HUDEP-2 (cell line): ENCODE measurements around the gene C4orf50.

Experiments
- DNase-seq, 76 experiments: peaks; one replicate each; lab custom pipeline; 2025; ENCODE audit not compliant: unreplicated experiment in 76 of 76; lab: John Stamatoyannopoulos, UW

The C4orf50 gene

DNA sequence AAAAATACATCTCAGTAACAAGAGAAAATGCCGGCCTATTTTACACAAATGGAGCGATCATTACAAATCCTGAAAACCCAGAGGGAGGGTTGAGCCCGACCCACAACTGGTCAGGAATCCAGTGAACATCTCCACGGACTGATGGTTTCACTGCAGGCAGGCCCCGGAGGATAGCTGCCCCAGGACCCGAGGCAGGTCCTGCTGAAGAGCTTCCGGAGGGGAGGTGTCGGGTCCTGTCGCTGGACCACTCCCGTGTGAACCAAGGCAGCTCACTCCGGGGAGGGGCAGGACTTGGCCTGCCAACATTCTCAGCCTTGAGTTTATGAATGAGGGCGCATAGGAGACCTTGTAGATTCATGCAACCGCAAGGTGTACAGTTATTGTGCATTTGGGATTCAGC lies 120.6 kb downstream of the C4orf50 start:
- no peak for DNase-seq

GRCh38 chr4:5895287-5895686 lies 122.9 kb downstream of the C4orf50 start:
- no peak for DNase-seq

- DNase-seq: no peak
These were observed 124.0 kb downstream of the C4orf50 start for GRCh38 chr4:5894266-5894665.

DNA sequence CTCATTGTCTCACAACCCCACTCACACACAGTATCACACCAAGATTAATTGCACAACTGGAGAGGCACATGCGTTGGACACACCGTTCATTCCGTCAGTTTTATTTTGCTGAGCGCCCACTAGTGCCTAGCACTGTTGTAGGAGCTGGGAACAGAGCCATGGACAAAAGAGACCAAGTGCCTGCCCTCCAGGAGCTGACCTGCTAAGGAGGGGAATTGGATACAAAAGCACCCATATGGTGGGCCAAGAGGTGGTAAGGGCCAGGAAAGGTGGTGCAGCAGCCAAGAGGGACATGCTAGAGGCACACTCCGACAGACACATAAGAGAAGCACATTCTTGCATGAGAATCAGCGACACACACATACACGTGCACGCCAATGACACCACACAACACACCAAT lies 124.6 kb downstream of the C4orf50 start:
- DNase-seq: no peak

DNA sequence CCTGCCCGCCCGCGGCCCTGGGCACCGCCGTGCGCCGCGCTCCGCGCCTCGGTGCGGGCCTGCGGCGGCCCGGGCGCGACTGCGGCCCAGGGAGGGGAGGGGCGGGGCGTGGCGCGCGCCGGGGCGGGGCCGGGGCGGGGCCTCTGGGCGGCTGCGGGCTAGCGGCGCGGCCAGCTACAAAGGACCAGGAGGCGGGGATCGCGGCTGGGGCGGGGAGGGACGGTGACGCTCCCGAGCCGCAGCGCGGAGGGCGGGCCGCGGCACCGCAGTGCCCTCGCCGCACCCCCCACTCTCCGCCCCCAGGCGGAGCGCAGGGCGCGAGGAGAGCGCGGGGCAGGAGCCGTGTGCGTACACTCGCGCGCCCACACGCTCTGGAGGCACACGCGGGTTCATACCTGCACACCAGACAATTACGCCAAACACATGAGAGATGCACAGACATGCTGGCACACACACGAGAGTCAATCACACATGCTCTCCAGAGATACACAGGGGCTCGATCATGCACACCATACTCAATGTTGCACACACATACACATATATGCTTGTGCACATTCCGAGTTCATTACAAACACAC lies 125.1 kb downstream of the C4orf50 start, which contains the start of gene CRMP1:
TSS of gene CRMP1 (minus strand) at position 83 of the 577 bp plus-strand sequence. CDS start 117 bp downstream, outside the sequence.
- DNase-seq: no peak

- no peak for DNase-seq
These were observed 125.8 kb downstream of the C4orf50 start for GRCh38 chr4:5892323-5893003.

- no peak for DNase-seq
These were observed 126.5 kb downstream of the C4orf50 start for GRCh38 chr4:5891563-5892322.

DNA sequence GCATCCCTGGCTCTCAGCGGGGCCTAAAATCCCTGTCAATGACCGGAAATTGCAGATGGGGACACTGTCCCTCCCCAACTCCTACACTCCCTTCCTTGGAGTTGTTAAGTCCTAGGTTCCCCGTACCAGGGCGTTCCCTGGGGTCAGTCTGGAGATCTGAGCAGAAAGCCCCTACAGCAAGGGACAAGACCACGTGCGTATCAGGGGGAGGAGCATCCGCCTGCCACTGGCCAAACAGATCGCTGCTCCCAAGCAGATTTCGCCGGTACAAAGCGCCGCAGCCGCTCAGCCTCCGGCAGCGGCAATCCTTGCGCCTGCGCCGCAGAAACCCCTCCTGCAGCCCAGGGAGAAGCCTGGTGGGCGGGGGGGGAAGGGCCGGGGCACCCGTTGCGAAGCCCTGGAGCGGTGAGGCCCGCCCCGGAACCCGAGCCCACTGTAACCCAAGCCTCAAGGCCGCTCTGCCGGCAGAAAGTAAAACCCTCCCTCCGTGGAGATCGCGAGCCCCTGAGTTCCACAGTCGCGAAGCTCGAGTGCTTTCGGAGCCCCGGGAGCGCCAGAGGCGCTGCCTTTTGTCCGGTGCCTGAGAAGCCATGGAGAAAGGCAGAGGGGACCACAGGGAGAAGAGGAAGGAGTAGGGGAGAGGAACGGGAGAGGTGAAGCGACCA lies 128.0 kb downstream of the C4orf50 start:
- DNase-seq: no peak

GRCh38 chr4:5889002-5889696 lies 129.1 kb downstream of the C4orf50 start:
- no peak for DNase-seq

GRCh38 chr4:5888222-5889001 lies 129.8 kb downstream of the C4orf50 start:
- DNase-seq: no peak

DNA sequence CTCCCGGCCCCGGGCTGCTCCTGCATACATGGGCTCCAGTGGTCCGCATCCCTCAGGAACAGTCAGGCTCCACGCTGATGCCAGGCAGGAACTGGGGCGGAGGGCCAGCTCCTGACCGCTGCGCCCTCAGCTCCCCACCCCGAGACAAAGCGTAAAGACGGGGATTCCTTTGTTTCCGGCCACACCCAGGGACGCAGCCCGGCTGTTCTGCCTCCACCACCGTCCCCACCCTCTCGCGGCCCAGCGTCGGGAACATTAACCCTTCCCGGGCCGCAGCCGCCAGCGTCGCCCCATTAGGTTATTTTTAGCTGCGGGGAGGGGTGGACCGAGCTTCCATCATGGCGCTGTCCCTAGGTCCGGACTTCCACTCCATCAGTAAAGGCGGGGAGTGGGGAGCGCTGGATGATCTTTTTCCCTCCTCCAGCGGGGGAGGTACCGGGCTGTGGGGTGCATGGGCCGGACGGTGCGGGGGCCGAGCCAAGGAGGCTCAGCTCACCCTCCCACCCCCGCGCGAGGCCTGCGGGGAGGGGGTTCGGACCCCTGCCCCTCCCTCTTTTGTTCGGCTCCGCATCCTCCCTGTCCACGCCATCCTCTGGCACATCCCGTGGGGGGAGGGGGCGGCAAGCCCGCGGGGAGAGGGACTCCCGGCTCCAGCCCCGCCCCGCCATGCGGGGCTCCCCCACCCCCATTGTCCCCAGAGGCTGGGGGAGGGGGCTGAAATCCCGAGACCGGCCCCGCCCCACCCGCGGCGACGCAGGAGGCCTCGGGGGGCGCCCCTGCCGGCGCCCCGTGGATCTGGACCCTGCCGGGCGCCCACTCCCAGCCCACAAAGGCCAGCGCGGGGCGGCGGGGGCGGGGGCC lies 130.6 kb downstream of the C4orf50 start:
- no peak for DNase-seq

- no peak for DNase-seq
These were observed 131.2 kb downstream of the C4orf50 start for GRCh38 chr4:5887011-5887360.

- DNase-seq: no peak
These were observed 132.5 kb downstream of the C4orf50 start for GRCh38 chr4:5885733-5886132.

- DNase-seq: no peak
These were observed 133.4 kb downstream of the C4orf50 start for GRCh38 chr4:5884796-5885195.

DNA sequence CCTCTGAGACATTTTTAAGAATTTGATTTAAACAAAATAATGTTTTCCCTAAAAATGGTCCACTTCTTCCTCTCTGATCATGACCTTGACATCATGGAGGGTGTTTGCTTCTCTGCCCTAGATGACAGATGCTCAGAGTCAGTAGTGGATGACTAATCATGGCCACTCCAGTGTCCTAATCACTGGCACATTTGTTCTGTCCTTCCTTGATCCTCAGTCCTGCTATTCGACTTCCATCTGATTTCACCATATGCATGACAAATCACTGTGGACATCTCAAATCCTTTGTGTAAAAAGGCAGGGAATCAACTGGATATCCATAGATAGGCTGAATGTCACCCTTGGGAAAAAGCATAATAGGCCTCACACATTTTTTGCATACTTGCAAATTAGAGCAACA lies 134.3 kb downstream of the C4orf50 start:
- no peak for DNase-seq

DNA sequence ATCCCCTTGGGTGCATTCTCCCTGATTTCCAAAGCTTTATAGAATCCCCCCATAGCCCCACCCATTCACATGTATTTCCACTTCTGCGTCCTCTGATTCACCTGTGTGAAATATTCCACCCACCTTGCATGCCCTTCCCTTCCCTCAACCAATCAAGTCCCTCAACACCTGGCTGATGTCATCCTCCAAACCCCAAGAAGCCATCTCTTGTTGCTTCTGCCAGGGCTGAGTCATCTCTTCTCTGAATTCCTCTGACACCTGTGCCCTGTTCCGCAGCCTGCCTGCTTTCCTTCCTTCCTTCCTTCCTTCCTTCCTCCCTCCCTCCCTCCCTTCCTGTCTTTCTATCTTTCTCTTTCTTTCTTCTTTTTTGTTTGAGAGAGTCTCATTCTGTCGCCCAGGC lies 135.3 kb downstream of the C4orf50 start:
- DNase-seq: no peak

DNA sequence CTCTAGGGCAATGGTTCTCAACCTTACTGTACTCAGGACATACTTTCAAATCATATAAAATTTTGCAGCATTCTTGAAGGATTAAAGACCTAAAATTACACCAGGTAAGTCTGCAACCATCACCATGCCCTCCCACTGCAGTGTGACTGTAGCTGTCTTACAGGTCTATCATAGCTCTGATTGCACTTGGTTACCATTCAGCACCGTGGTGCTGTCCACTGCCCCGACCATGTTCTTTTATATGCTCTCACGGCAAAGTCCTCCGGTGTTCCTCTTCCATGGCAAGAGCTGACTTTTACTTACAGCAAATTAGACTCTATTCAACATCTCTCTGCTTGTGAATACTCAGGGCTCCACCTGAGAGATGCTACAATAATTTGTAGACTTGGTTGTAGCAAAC lies 136.9 kb downstream of the C4orf50 start:
- no peak for DNase-seq

- DNase-seq: no peak
These were observed 139.9 kb downstream of the C4orf50 start for GRCh38 chr4:5878359-5878758.

DNA sequence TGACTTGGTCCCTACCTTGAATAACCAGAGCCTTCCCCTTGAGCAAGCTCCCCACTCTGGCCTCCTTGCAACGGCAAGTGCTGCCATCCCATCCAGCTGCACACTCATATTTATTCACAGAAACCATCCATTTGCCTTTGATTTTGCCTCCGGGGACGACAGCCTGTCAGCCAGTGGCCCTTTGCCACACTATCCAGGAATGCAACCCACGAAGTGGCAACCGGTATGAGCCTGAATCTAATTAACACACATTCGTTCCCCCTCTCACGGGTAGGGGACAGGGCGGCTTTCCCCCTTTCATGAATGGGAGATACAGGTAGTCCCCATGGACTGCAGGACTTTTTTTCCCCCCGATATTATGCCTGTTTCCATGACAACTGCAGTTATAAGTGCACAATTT lies 140.8 kb downstream of the C4orf50 start:
- DNase-seq: no peak
